SH-SY5Y (cell line): ENCODE measurements around the gene TJP3.

ENCODE experiments used
- GATA2 ChIP-seq: IDR thresholded peaks from 2 replicates; pipeline ENCODE4 v1.6.1; 2011; ENCODE audit warnings: mild to moderate bottlenecking, low read depth, low read length
- GATA3 ChIP-seq: IDR thresholded peaks from 2 replicates; pipeline ENCODE4 v1.6.1; 2011; ENCODE audit warnings: low read depth, mild to moderate bottlenecking, low read length, moderate library complexity

GRCh38 chr19:3672575-3672948, 35.6 kb upstream of the TJP3 start:
- TF ChIP-seq GATA3 (no peak), GATA2 (no peak)
